CD14-positive monocyte (primary cell): ENCODE data around the gene BCR. TPM values are rescaled to one million over a fixed set of nuclear protein-coding genes. Genes with fewer than 3 reads are reported as not detected.

Experiments used
- DNase-seq, 3 donors: peaks; one replicate each; pipeline ENCODE4 v3.0.0-alpha.2; 2011 to 2022
- H2AFZ ChIP-seq: 2 replicates; pipeline ENCODE4 v1.6.0; 2012; ENCODE audit warnings: mild to moderate bottlenecking, low read depth, low read length, inconsistent platforms; ENCODE audit not compliant: insufficient read depth, poor library complexity, severe bottlenecking
- H3K27ac ChIP-seq, 2 donors: 1 replicate in 1 of 2; 2 replicates in 1 of 2; pipeline ENCODE4 v1.5.1; 2012 to 2013; ENCODE audit warnings: low read length in 2 of 2, control low read depth in 1 of 2, inconsistent platforms in 1 of 2, low read depth in 1 of 2, mild to moderate bottlenecking in 1 of 2
- H3K27me3 ChIP-seq, 2 donors: one replicate each; pipeline versions ENCODE4 v1.6.0 to v1.6.1; 2011 to 2013; ENCODE audit warnings: low read length in 2 of 2; ENCODE audit not compliant: control insufficient read depth in 2 of 2, insufficient read depth in 2 of 2
- H3K36me3 ChIP-seq, 2 donors: replicated peaks in 1 of 2; 1 replicate in 1 of 2; 2 replicates in 1 of 2; pipeline versions ENCODE4 v1.5.1 to v1.6.1; 2012 to 2013; ENCODE audit warnings: low read length in 2 of 2, control low read depth in 1 of 2, inconsistent platforms in 1 of 2, mild to moderate bottlenecking in 1 of 2; ENCODE audit not compliant: insufficient read depth in 2 of 2, control insufficient read depth in 1 of 2
- H3K4me1 ChIP-seq, 2 donors: 1 replicate in 1 of 2; 2 replicates in 1 of 2; pipeline versions ENCODE4 v1.5.1 to v1.6.1; 2012 to 2013; ENCODE audit warnings: low read length in 2 of 2, control low read depth in 1 of 2, inconsistent platforms in 1 of 2, mild to moderate bottlenecking in 1 of 2, moderate library complexity in 1 of 2; ENCODE audit not compliant: insufficient read depth in 2 of 2, control insufficient read depth in 1 of 2
- H3K4me2 ChIP-seq: replicated peaks from 2 replicates; pipeline ENCODE3; 2012; ENCODE audit warnings: low read length, moderate library complexity, mild to moderate bottlenecking; ENCODE audit not compliant: poor library complexity, severe bottlenecking; ENCODE audit errors: extremely low read depth
- H3K4me3 ChIP-seq, 3 experiments: fragments of 200-600 bp in 1 of 3; sonication (generic) in 1 of 3; replicated peaks in 1 of 3; 1 replicate in 2 of 3; 2 replicates in 1 of 3; pipeline ENCODE4 v1.5.1; 2011 to 2013; ENCODE audit warnings: low read length in 3 of 3, mild to moderate bottlenecking in 3 of 3, control low read depth in 2 of 3, low read depth in 2 of 3, inconsistent platforms in 1 of 3, moderate library complexity in 1 of 3
- H3K79me2 ChIP-seq: 2 replicates; pipeline ENCODE4 v1.6.0; 2012; ENCODE audit warnings: mild to moderate bottlenecking, control low read depth, inconsistent platforms, low read length, moderate library complexity; ENCODE audit not compliant: insufficient read depth
- H3K9ac ChIP-seq: 2 replicates; pipeline ENCODE4 v1.6.0; 2017; ENCODE audit warnings: low read length, mild to moderate bottlenecking; ENCODE audit not compliant: insufficient read depth, poor library complexity, severe bottlenecking
- H3K9me3 ChIP-seq, 2 donors: replicated peaks in 1 of 2; 1 replicate in 1 of 2; 2 replicates in 1 of 2; pipeline versions ENCODE4 v1.5.1 to v1.6.1; 2012 to 2013; ENCODE audit warnings: low read length in 2 of 2, control low read depth in 1 of 2; ENCODE audit not compliant: control insufficient read depth in 1 of 2, insufficient read depth in 1 of 2
- H4K20me1 ChIP-seq: 2 replicates; pipeline ENCODE4 v1.6.0; 2012; ENCODE audit warnings: mild to moderate bottlenecking, low read length, control low read depth, moderate library complexity; ENCODE audit not compliant: insufficient read depth
- H3K27ac Mint-ChIP-seq, 7 donors: one replicate each; pipeline ENCODE4 v1.8.0; 2020; ENCODE audit warnings: mild to moderate bottlenecking in 7 of 7, mixed read lengths in 7 of 7, moderate library complexity in 6 of 7, inconsistent platforms in 2 of 7
- H3K27me3 Mint-ChIP-seq, 3 donors: one replicate each; pipeline ENCODE4 v1.8.0; 2021 to 2022; ENCODE audit warnings: low read depth in 3 of 3, mild to moderate bottlenecking in 3 of 3, mixed read lengths in 3 of 3, moderate library complexity in 3 of 3, inconsistent platforms in 1 of 3
- H3K36me3 Mint-ChIP-seq, 2 donors: one replicate each; pipeline ENCODE4 v1.8.0; 2020; ENCODE audit warnings: mixed read lengths in 2 of 2, inconsistent platforms in 1 of 2, mild to moderate bottlenecking in 1 of 2
- H3K4me1 Mint-ChIP-seq: one replicate; pipeline ENCODE4 v1.8.0; 2020; ENCODE audit warnings: mild to moderate bottlenecking, mixed read lengths
- H3K4me3 Mint-ChIP-seq, 2 donors: one replicate each; pipeline ENCODE4 v1.8.0; 2020; ENCODE audit warnings: mild to moderate bottlenecking in 2 of 2, mixed read lengths in 2 of 2, moderate library complexity in 1 of 2
- H3K9me3 Mint-ChIP-seq, 7 donors: one replicate each; pipeline ENCODE4 v1.8.0; 2020 to 2022; ENCODE audit warnings: mixed read lengths in 7 of 7, mild to moderate bottlenecking in 6 of 7, moderate library complexity in 6 of 7, inconsistent platforms in 2 of 7
- WGBS: methylation state at CpG from one replicate; pipeline ENCODE4 v1.1.5; 2013; ENCODE audit warnings: missing lambda C conversion rate; ENCODE audit not compliant: insufficient coverage; 5-methylcytosine and 5-hydroxymethylcytosine counted together
- intact Hi-C, 2 donors: fragments of 100-400 bp; cut with micrococcal nuclease; formaldehyde crosslinking; loops; one replicate each; pipeline versions ENCODE4 v1.15.0 to v1.15.1; 2023
- polyA plus RNA-seq, 3 donors: library from polyadenylated mRNA; depleted of rRNA in 1 of 3; unstranded in 2 of 3; stranded (reverse) in 1 of 3; fragments of 300-500 nt in 2 of 3; fragments of >200 nt in 1 of 3; fragmentation: Illumina TruSeq in 2 of 3; gene quantifications; 1 replicate in 2 of 3; 2 replicates in 1 of 3; pipeline ENCODE4 v1.2.3, GENCODE V29; 2012 to 2021
- TF ChIP-seq, protein P1 (sequence below): fragments of 200-600 bp; IDR thresholded peaks from one replicate; pipeline ENCODE4 v1.8.0; 2022; ENCODE audit warnings: antibody characterized with exemption, mild to moderate bottlenecking

Gene BCR
- polyA plus RNA-seq, 3 donors: 0.97 to 20.9 (median 0.97) TPM

DNA sequence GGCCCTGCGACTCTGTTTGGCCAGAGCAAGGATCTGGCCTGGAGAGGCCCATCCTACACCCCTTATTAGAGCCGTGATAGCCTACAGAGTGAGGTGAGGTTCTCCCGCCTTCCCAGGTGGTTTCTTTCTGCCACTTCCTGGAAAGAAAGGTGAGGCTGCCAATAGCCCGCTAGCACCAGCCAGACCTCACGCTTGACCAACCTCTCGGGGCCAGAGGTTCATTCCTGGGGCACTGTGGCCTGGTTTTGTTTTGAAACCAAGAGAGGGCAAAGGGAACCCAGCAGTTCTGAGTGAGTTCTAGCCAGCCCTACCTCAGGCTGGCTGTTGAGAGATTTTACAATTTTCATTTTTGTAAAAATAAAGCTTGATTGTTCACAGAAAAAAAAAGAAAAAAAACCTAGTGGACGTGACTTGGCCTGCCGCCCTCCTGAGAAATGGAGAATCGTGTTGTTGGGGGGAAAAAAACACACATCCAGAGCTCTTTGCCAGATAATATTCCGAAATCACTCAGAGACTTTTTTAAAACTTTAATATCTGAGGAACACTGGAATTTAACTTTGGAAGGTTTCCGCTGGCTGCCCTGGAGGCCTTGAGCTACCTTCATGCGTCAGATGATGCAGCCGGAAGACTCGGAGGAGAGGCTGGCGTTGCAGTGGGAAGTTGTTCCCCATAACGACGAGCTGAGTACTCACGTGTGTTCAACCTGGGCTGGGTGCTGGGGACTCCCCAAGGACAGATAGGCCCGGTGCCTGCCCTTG is 84.5 kb downstream of the BCR start:
- H3K36me3 Mint-ChIP-seq: peaks cover 70 to 87% of the 10 kb centered on the region in 2 donors
- H3K4me2 ChIP-seq: no peak overlapping the region

GRCh38 chr22:23265368-23265700 is 85.0 kb downstream of the BCR start:
- intact Hi-C loops: no loop called here
- H3K9me3 Mint-ChIP-seq: peaks cover 0 to 2% (median 0%) of the 10 kb centered on the region in 7 donors
- DNase-seq: no peak
- WGBS: 100% methylated on average over 6 of the region's 7 CpGs
- H3K27me3 ChIP-seq: no peaks in the 10 kb centered on the region
- H4K20me1 ChIP-seq: no peaks in the 10 kb centered on the region
- H3K4me1 ChIP-seq: no peaks in the 10 kb centered on the region
- H3K36me3 Mint-ChIP-seq: peaks cover 71 to 89% of the 10 kb centered on the region in 2 donors
- H3K27me3 Mint-ChIP-seq: peaks cover 0 to 1% (median 0%) of the 10 kb centered on the region in 3 donors
- no peak overlapping the region for H2AFZ ChIP-seq
- no peaks in the 10 kb centered on the region for H3K9me3 ChIP-seq
- H3K27ac Mint-ChIP-seq: peak overlapping the region in 1 of 7 donors; percentile 13
- H3K4me3 ChIP-seq: no peak overlapping the region
- TF ChIP-seq, protein P1, sequence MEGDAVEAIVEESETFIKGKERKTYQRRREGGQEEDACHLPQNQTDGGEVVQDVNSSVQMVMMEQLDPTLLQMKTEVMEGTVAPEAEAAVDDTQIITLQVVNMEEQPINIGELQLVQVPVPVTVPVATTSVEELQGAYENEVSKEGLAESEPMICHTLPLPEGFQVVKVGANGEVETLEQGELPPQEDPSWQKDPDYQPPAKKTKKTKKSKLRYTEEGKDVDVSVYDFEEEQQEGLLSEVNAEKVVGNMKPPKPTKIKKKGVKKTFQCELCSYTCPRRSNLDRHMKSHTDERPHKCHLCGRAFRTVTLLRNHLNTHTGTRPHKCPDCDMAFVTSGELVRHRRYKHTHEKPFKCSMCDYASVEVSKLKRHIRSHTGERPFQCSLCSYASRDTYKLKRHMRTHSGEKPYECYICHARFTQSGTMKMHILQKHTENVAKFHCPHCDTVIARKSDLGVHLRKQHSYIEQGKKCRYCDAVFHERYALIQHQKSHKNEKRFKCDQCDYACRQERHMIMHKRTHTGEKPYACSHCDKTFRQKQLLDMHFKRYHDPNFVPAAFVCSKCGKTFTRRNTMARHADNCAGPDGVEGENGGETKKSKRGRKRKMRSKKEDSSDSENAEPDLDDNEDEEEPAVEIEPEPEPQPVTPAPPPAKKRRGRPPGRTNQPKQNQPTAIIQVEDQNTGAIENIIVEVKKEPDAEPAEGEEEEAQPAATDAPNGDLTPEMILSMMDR: no peak
- no peak overlapping the region for H3K9ac ChIP-seq
- H3K4me1 Mint-ChIP-seq: peaks cover 8% of the 10 kb centered on the region
- no peaks in the 10 kb centered on the region for H3K79me2 ChIP-seq
- no peak overlapping the region for H3K4me3 Mint-ChIP-seq
- no peak overlapping the region for H3K27ac ChIP-seq
- peaks cover 58 to 89% of the 10 kb centered on the region in 2 donors for H3K36me3 ChIP-seq
- H3K4me2 ChIP-seq: no peak overlapping the region

More for the DNA sequence above, 84.5 kb downstream of the BCR start:
- Mint-ChIP-seq H3K9me3 (peaks cover 0 to 2% (median 0%) of the 10 kb centered on the region in 7 donors), H3K4me1 (peaks cover 8% of the 10 kb centered on the region), H3K27me3 (peaks cover 0 to 1% (median 0%) of the 10 kb centered on the region in 3 donors), H3K27ac (peak overlapping the region in 1 of 7 donors; percentile 62), H3K4me3 (no peak overlapping the region)
- no peak overlapping the region for H2AFZ ChIP-seq
- H3K27me3 ChIP-seq: no peaks in the 10 kb centered on the region
- no peak for DNase-seq
- peak overlapping the region; percentile 8 for H3K9ac ChIP-seq
- H4K20me1 ChIP-seq: no peaks in the 10 kb centered on the region
- H3K9me3 ChIP-seq: no peaks in the 10 kb centered on the region
- peak overlapping the region in 1 of 2 donors; percentile 45 for H3K27ac ChIP-seq
- no peaks in the 10 kb centered on the region for H3K4me1 ChIP-seq
- 100% methylated on average over 12 of the region's 19 CpGs for WGBS
- no peak overlapping the region for H3K4me3 ChIP-seq
- H3K79me2 ChIP-seq: no peaks in the 10 kb centered on the region
- H3K36me3 ChIP-seq: peaks cover 59 to 89% of the 10 kb centered on the region in 2 donors
- TF ChIP-seq, protein P1: no peak
- intact Hi-C loops: no loop called here
